HG03571 (cell line): ENCODE data around the gene NID1.
"Not testable (repeated sequence)": the region's sequence is repeated elsewhere in the genome, so short reads cannot be mapped to it uniquely, and the experiment has no call there.

ENCODE experiments used
- ATAC-seq: cut with Tn5 transposase; IDR thresholded peaks from one replicate; pipeline ENCODE4 v1.9.1; 2021; ENCODE audit not compliant: unreplicated experiment

Gene NID1

GRCh38 chr1:235941876-235942624 lies 122.8 kb downstream of the NID1 start:
- no peak for ATAC-seq

GRCh38 chr1:235940285-235940684 lies 124.6 kb downstream of the NID1 start:
- no peak for ATAC-seq

GRCh38 chr1:235939480-235939775 lies 125.5 kb downstream of the NID1 start:
- ATAC-seq, result no peak

GRCh38 chr1:235938709-235939479 lies 126.0 kb downstream of the NID1 start:
- ATAC-seq, result no peak

- ATAC-seq, result no peak
These were observed 127.8 kb downstream of the NID1 start for GRCh38 chr1:235937123-235937522.

- no peak for ATAC-seq
These were observed 129.4 kb downstream of the NID1 start for GRCh38 chr1:235935235-235936225.

GRCh38 chr1:235933766-235934116 lies 131.1 kb downstream of the NID1 start:
- ATAC-seq, result no peak

- no peak for ATAC-seq
These were observed 131.7 kb downstream of the NID1 start for GRCh38 chr1:235933017-235933765.

GRCh38 chr1:235932090-235932510 lies 132.8 kb downstream of the NID1 start:
- no peak for ATAC-seq

GRCh38 chr1:235931171-235931738 lies 133.6 kb downstream of the NID1 start:
- ATAC-seq, result no peak

- no peak for ATAC-seq
These were observed 134.3 kb downstream of the NID1 start for GRCh38 chr1:235930543-235930942.

- no peak for ATAC-seq
These were observed 135.7 kb downstream of the NID1 start for GRCh38 chr1:235929216-235929615.

- no peak for ATAC-seq
These were observed 136.7 kb downstream of the NID1 start for GRCh38 chr1:235928197-235928596.

- ATAC-seq, result not testable (repeated sequence)
These were observed 137.3 kb downstream of the NID1 start for GRCh38 chr1:235927551-235927950.
